Measurements from ENCODE around the gene NFIA.

NFIA gene

DNA sequence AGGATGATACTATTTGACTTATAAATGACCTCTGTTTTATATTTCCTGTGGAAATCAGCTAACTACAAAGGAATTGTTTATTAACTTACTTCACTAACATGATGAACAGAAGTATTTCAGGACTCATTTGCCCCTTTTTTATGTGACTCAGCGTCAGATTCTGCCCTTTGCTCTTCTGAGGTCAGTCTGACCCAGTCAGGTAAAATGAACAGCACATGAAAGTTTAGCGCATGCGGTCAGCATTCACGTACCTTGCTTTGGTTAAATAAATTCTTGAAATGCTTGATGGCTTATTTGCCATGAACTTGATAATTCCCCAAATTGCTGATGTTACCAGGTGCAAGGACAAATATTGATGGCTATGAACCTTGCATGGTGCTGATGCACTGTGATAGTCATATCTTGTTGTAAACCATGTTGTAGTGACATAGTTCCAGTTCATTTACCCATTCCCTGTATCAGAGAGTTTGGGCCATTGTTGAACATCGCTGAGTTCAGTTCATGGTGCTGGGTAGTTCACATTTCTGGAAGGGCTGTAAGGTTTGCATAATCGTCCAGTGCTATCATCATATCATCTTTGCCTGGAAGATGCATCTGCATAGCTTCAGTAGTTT lies 133.4 kb downstream of the NFIA start:
- Histone ChIP-seq H2AFZ (ENCODE audit: low read depth, low read length) (no peak overlapping the region), H3K9me3 (ENCODE audit: low read length) (no peaks in the 10 kb centered on the region), H3K36me3 (ENCODE audit: insufficient read depth, low read length) (no peaks in the 10 kb centered on the region), H3K4me3 (ENCODE audit: low read length) (no peak overlapping the region), H3K4me1 (ENCODE audit: insufficient read depth, low read length) (no peaks in the 10 kb centered on the region), H3K27me3 (ENCODE audit: insufficient read depth, low read length) (no peaks in the 10 kb centered on the region)

GRCh38 chr1:61220536-61220935 lies 138.2 kb downstream of the NFIA start:
- H3K4me3 ChIP-seq (ENCODE audit: low read length), result no peak overlapping the region
- H3K27me3 ChIP-seq (ENCODE audit: insufficient read depth, low read length), result no peaks in the 10 kb centered on the region
- H3K36me3 ChIP-seq (ENCODE audit: insufficient read depth, low read length), result no peaks in the 10 kb centered on the region
- no peaks in the 10 kb centered on the region for H3K9me3 ChIP-seq (ENCODE audit: low read length)
- no peak overlapping the region for H2AFZ ChIP-seq (ENCODE audit: low read depth, low read length)
- H3K4me1 ChIP-seq (ENCODE audit: insufficient read depth, low read length), result no peaks in the 10 kb centered on the region

- H3K4me1 ChIP-seq (ENCODE audit: insufficient read depth, low read length), result no peaks in the 10 kb centered on the region
- H3K4me3 ChIP-seq (ENCODE audit: low read length), result no peak overlapping the region
- no peak overlapping the region for H2AFZ ChIP-seq (ENCODE audit: low read depth, low read length)
- no peaks in the 10 kb centered on the region for H3K36me3 ChIP-seq (ENCODE audit: insufficient read depth, low read length)
- no peaks in the 10 kb centered on the region for H3K9me3 ChIP-seq (ENCODE audit: low read length)
- no peaks in the 10 kb centered on the region for H3K27me3 ChIP-seq (ENCODE audit: insufficient read depth, low read length)
These were observed 139.3 kb downstream of the NFIA start for GRCh38 chr1:61221642-61222041.

- Histone ChIP-seq H2AFZ (ENCODE audit: low read depth, low read length) (no peak overlapping the region), H3K27me3 (ENCODE audit: insufficient read depth, low read length) (no peaks in the 10 kb centered on the region), H3K36me3 (ENCODE audit: insufficient read depth, low read length) (no peaks in the 10 kb centered on the region), H3K4me1 (ENCODE audit: insufficient read depth, low read length) (no peaks in the 10 kb centered on the region), H3K4me3 (ENCODE audit: low read length) (no peak overlapping the region), H3K9me3 (ENCODE audit: low read length) (no peaks in the 10 kb centered on the region)
These were observed 139.9 kb downstream of the NFIA start for GRCh38 chr1:61222240-61222639.

GRCh38 chr1:61223140-61223539 lies 140.8 kb downstream of the NFIA start:
- Histone ChIP-seq H3K4me3 (ENCODE audit: low read length) (no peak overlapping the region), H2AFZ (ENCODE audit: low read depth, low read length) (no peak overlapping the region), H3K36me3 (ENCODE audit: insufficient read depth, low read length) (no peaks in the 10 kb centered on the region), H3K4me1 (ENCODE audit: insufficient read depth, low read length) (no peaks in the 10 kb centered on the region), H3K9me3 (ENCODE audit: low read length) (no peaks in the 10 kb centered on the region), H3K27me3 (ENCODE audit: insufficient read depth, low read length) (no peaks in the 10 kb centered on the region)

DNA sequence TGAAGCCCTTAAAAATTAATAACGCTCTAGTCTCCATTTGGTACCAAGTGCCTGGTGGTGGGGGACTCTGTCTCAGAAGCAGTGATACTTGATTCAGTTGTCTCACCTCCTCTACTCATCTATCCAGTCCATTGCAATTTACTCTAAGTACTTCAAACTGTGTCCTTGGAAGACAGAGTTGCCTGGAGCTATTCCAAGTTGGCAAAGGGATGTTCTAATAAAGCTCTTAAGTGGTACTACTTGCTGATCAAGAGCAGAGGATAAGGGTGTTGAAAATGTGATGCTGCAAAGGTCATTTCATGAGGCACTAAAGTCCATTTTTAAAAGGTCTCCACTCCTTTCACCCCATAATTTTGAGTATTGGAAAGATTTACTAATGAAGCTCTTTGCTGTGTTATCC lies 142.2 kb downstream of the NFIA start:
- no peaks in the 10 kb centered on the region for H3K36me3 ChIP-seq (ENCODE audit: insufficient read depth, low read length)
- no peak overlapping the region for H3K4me3 ChIP-seq (ENCODE audit: low read length)
- no peaks in the 10 kb centered on the region for H3K4me1 ChIP-seq (ENCODE audit: insufficient read depth, low read length)

DNA sequence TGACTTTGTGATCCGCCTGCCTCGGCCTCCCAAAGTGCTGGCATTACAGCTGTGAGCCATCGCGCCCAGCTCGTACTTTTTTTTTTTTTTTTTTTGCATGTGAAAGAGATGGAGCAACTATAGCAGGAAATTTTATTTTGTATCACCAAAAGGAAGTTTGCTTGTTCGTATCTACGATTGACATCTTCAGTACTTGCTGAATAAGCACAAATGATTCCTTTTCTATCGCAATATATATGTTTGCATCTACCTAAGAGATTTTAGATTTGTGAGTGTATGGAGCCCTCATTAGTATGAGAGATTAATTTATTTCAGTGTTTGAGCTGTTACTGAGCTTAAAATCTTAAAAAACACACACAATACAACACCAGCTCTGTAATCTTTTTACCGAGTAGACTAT lies 143.1 kb downstream of the NFIA start:
- no peaks in the 10 kb centered on the region for H3K36me3 ChIP-seq (ENCODE audit: insufficient read depth, low read length)
- H3K9me3 ChIP-seq (ENCODE audit: low read length), result no peaks in the 10 kb centered on the region
- H3K4me3 ChIP-seq (ENCODE audit: low read length), result no peak overlapping the region
- H3K27me3 ChIP-seq (ENCODE audit: insufficient read depth, low read length), result peaks cover 2% of the 10 kb centered on the region
- H2AFZ ChIP-seq (ENCODE audit: low read depth, low read length), result no peak overlapping the region
- no peaks in the 10 kb centered on the region for H3K4me1 ChIP-seq (ENCODE audit: insufficient read depth, low read length)

More for the DNA sequence above, 142.2 kb downstream of the NFIA start:
- H3K9me3 ChIP-seq (ENCODE audit: low read length), result no peaks in the 10 kb centered on the region
- no peak overlapping the region for H2AFZ ChIP-seq (ENCODE audit: low read depth, low read length)
- H3K27me3 ChIP-seq (ENCODE audit: insufficient read depth, low read length), result no peaks in the 10 kb centered on the region

DNA sequence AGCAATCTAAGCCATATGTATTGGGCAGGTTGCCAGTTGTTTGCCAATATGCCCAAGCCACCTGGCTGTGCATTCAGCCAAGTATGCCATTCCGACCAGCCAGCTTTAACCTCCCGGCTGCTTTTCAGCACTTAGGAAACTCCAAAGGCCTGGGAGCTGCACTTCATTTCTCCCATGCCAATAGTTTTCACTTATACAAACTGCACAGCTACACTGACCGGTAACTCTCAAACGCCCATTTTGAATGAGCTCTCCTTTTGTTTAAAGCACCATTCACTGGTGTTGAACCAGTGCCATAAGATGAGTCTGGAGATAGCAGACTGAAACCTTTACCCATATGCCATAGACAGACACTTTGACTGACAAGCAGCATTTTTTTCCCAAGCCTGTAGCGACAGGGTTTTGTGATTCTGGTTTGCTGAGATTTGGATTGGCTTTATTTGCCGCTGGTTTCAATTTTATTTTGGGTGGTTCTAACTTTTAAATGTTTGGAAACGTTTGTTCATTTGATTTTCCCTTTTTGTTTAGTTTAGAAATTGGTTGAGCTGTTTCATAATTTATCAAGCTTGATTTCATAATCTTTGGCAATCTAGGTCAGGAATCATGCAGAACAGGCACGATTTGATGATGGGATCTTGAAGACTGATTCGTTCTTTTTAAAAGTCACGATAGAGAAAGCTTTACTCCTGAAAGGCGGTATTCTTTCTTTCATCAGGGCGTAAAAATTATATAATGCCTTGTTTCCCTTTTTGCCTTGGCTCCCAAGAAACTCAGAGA lies 144.6 kb downstream of the NFIA start:
- H2AFZ ChIP-seq (ENCODE audit: low read depth, low read length), result no peak overlapping the region
- no peak overlapping the region for H3K4me3 ChIP-seq (ENCODE audit: low read length)
- H3K27me3 ChIP-seq (ENCODE audit: insufficient read depth, low read length), result peaks cover 3% of the 10 kb centered on the region
- H3K9me3 ChIP-seq (ENCODE audit: low read length), result no peaks in the 10 kb centered on the region
- no peaks in the 10 kb centered on the region for H3K36me3 ChIP-seq (ENCODE audit: insufficient read depth, low read length)
- H3K4me1 ChIP-seq (ENCODE audit: insufficient read depth, low read length), result no peaks in the 10 kb centered on the region

GRCh38 chr1:61227857-61228550 lies 145.6 kb downstream of the NFIA start:
- Histone ChIP-seq H3K4me1 (ENCODE audit: insufficient read depth, low read length) (no peaks in the 10 kb centered on the region), H2AFZ (ENCODE audit: low read depth, low read length) (no peak overlapping the region), H3K27me3 (ENCODE audit: insufficient read depth, low read length) (peaks cover 3% of the 10 kb centered on the region), H3K36me3 (ENCODE audit: insufficient read depth, low read length) (no peaks in the 10 kb centered on the region), H3K9me3 (ENCODE audit: low read length) (no peaks in the 10 kb centered on the region), H3K4me3 (ENCODE audit: low read length) (no peak overlapping the region)

- Histone ChIP-seq H3K4me1 (ENCODE audit: insufficient read depth, low read length) (no peaks in the 10 kb centered on the region), H3K9me3 (ENCODE audit: low read length) (no peaks in the 10 kb centered on the region), H3K27me3 (ENCODE audit: insufficient read depth, low read length) (peaks cover 3% of the 10 kb centered on the region), H3K36me3 (ENCODE audit: insufficient read depth, low read length) (no peaks in the 10 kb centered on the region), H3K4me3 (ENCODE audit: low read length) (no peak overlapping the region), H2AFZ (ENCODE audit: low read depth, low read length) (no peak overlapping the region)
These were observed 148.2 kb downstream of the NFIA start for GRCh38 chr1:61230523-61230922.

- no peaks in the 10 kb centered on the region for H3K4me1 ChIP-seq (ENCODE audit: insufficient read depth, low read length)
- H2AFZ ChIP-seq (ENCODE audit: low read depth, low read length), result no peak overlapping the region
- peaks cover 3% of the 10 kb centered on the region for H3K27me3 ChIP-seq (ENCODE audit: insufficient read depth, low read length)
- no peak overlapping the region for H3K4me3 ChIP-seq (ENCODE audit: low read length)
- no peaks in the 10 kb centered on the region for H3K36me3 ChIP-seq (ENCODE audit: insufficient read depth, low read length)
- H3K9me3 ChIP-seq (ENCODE audit: low read length), result no peaks in the 10 kb centered on the region
These were observed 149.4 kb downstream of the NFIA start for GRCh38 chr1:61231795-61232194.

- no peaks in the 10 kb centered on the region for H3K4me1 ChIP-seq (ENCODE audit: insufficient read depth, low read length)
- H2AFZ ChIP-seq (ENCODE audit: low read depth, low read length), result no peak overlapping the region
- H3K36me3 ChIP-seq (ENCODE audit: insufficient read depth, low read length), result no peaks in the 10 kb centered on the region
- H3K4me3 ChIP-seq (ENCODE audit: low read length), result no peak overlapping the region
- H3K27me3 ChIP-seq (ENCODE audit: insufficient read depth, low read length), result peaks cover 3% of the 10 kb centered on the region
- no peaks in the 10 kb centered on the region for H3K9me3 ChIP-seq (ENCODE audit: low read length)
These were observed 150.8 kb downstream of the NFIA start for GRCh38 chr1:61233121-61233660.

DNA sequence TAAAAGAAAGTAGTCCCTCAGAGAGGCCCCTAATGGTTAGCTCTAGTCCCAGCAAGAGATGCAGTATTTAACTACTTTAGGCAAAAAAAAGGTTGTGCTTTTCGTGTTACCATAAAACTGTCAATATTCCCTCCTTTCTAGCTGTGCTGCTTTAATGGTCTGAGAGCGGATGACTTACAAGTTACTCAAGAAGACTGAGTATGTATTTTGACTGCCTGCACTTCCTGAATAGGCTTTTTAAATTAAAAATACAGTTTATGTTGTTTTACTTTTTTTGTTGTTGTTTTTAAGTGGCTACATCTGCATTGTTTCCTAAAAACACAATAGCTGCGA lies 152.2 kb downstream of the NFIA start:
- peaks cover 3% of the 10 kb centered on the region for H3K27me3 ChIP-seq (ENCODE audit: insufficient read depth, low read length)
- no peak overlapping the region for H3K4me3 ChIP-seq (ENCODE audit: low read length)
- no peaks in the 10 kb centered on the region for H3K9me3 ChIP-seq (ENCODE audit: low read length)
- no peaks in the 10 kb centered on the region for H3K36me3 ChIP-seq (ENCODE audit: insufficient read depth, low read length)
- no peak overlapping the region for H2AFZ ChIP-seq (ENCODE audit: low read depth, low read length)
- no peaks in the 10 kb centered on the region for H3K4me1 ChIP-seq (ENCODE audit: insufficient read depth, low read length)
